Adipocyte (in vitro differentiated cells): ENCODE measurements around the gene MOCS3.

Experiments used
- DNase-seq: peaks from one replicate; pipeline ENCODE4 v3.0.0-alpha.2; 2015; ENCODE audit warnings: low read depth
- H3K27me3 ChIP-seq: replicated peaks from 2 replicates; pipeline ENCODE4 v1.7.0; 2013; ENCODE audit warnings: mild to moderate bottlenecking, low read length, moderate library complexity; ENCODE audit not compliant: control insufficient read depth, insufficient read depth
- H3K36me3 ChIP-seq: 2 replicates; pipeline ENCODE4 v1.7.0; 2013; ENCODE audit warnings: low read length, mild to moderate bottlenecking, moderate library complexity; ENCODE audit not compliant: control insufficient read depth, insufficient read depth, severe bottlenecking
- H3K4me1 ChIP-seq: 2 replicates; pipeline ENCODE4 v1.7.0; 2013; ENCODE audit warnings: mild to moderate bottlenecking, low read length, moderate library complexity; ENCODE audit not compliant: control insufficient read depth, insufficient read depth
- H3K4me3 ChIP-seq: 2 replicates; pipeline ENCODE4 v1.7.0; 2013; ENCODE audit warnings: mild to moderate bottlenecking, low read length, moderate library complexity
- H3K9ac ChIP-seq: 2 replicates; pipeline ENCODE4 v1.7.0; 2013; ENCODE audit warnings: mild to moderate bottlenecking, low read length, moderate library complexity
- H3K9me3 ChIP-seq: 2 replicates; pipeline ENCODE4 v1.7.0; 2013; ENCODE audit warnings: mild to moderate bottlenecking, low read length, moderate library complexity; ENCODE audit not compliant: control insufficient read depth

MOCS3 gene

GRCh38 chr20:50933589-50933988, 25.0 kb upstream of the MOCS3 start:
- H3K9ac ChIP-seq: peak overlapping the region; percentile 10
- H3K36me3 ChIP-seq: peaks cover 59% of the 10 kb centered on the region

GRCh38 chr20:50943069-50943468, 15.5 kb upstream of the MOCS3 start:
- DNase-seq: no peak
- Histone ChIP-seq H3K27me3 (no peaks in the 10 kb centered on the region), H3K9ac (no peak overlapping the region), H3K9me3 (no peaks in the 10 kb centered on the region), H3K4me3 (no peak overlapping the region), H3K4me1 (no peaks in the 10 kb centered on the region), H3K36me3 (peaks cover 86% of the 10 kb centered on the region)

More at GRCh38 chr20:50933589-50933988, 25.0 kb upstream of the MOCS3 start:
- H3K4me1 ChIP-seq: peaks cover 15% of the 10 kb centered on the region
- no peak for DNase-seq
- H3K27me3 ChIP-seq: no peaks in the 10 kb centered on the region
- no peaks in the 10 kb centered on the region for H3K9me3 ChIP-seq
- H3K4me3 ChIP-seq: no peak overlapping the region

GRCh38 chr20:50948132-50948785, 10.4 kb upstream of the MOCS3 start:
- no peak overlapping the region for H3K9ac ChIP-seq
- peaks cover 10% of the 10 kb centered on the region for H3K4me1 ChIP-seq
- no peak for DNase-seq
- no peak overlapping the region for H3K4me3 ChIP-seq
- H3K36me3 ChIP-seq: peaks cover 92% of the 10 kb centered on the region
- no peaks in the 10 kb centered on the region for H3K27me3 ChIP-seq
- no peaks in the 10 kb centered on the region for H3K9me3 ChIP-seq

GRCh38 chr20:50953196-50953595, 5.4 kb upstream of the MOCS3 start:
- no peak overlapping the region for H3K9ac ChIP-seq
- peaks cover 65% of the 10 kb centered on the region for H3K36me3 ChIP-seq
- DNase-seq: no peak
- H3K4me1 ChIP-seq: peaks cover 36% of the 10 kb centered on the region
- H3K27me3 ChIP-seq: no peaks in the 10 kb centered on the region
- H3K9me3 ChIP-seq: no peaks in the 10 kb centered on the region
- H3K4me3 ChIP-seq: no peak overlapping the region

GRCh38 chr20:50953821-50954220, 4.8 kb upstream of the MOCS3 start:
- H3K9me3 ChIP-seq: no peaks in the 10 kb centered on the region
- peaks cover 36% of the 10 kb centered on the region for H3K4me1 ChIP-seq
- no peak overlapping the region for H3K9ac ChIP-seq
- H3K36me3 ChIP-seq: peaks cover 60% of the 10 kb centered on the region
- no peaks in the 10 kb centered on the region for H3K27me3 ChIP-seq
- DNase-seq: no peak
- H3K4me3 ChIP-seq: no peak overlapping the region

- peaks cover 37% of the 10 kb centered on the region for H3K36me3 ChIP-seq
- peak; percentile 57 for DNase-seq
- H3K4me3 ChIP-seq: peak overlapping the region; percentile 98
Observed at GRCh38 chr20:50957276-50957675, 1.3 kb upstream of the MOCS3 start.

GRCh38 chr20:50957798-50958614, 612 bp upstream of the MOCS3 start, which contains the start of gene DPM1:
DPM1 (minus strand) TSS chr20:50958532; CDS start chr20:50958523, 9 bp downstream.
- peak; percentile 97 for DNase-seq
- peak within 1 kb of the TSS; percentile 98 for H3K4me3 ChIP-seq

More at GRCh38 chr20:50957276-50957675, 1.3 kb upstream of the MOCS3 start:
- Histone ChIP-seq H3K9ac (peak overlapping the region; percentile 98), H3K9me3 (peaks cover 3% of the 10 kb centered on the region), H3K4me1 (peaks cover 43% of the 10 kb centered on the region), H3K27me3 (no peaks in the 10 kb centered on the region)

GRCh38 chr20:50959543-50960126, 1.0 kb downstream of the MOCS3 start:
- peak overlapping the region; percentile 98 for H3K9ac ChIP-seq
- H3K4me3 ChIP-seq: peak overlapping the region; percentile 98
- peaks cover 37% of the 10 kb centered on the region for H3K4me1 ChIP-seq

More at GRCh38 chr20:50957798-50958614, 612 bp upstream of the MOCS3 start, which contains the start of gene DPM1:
- H3K4me1 ChIP-seq: peaks cover 43% of the 10 kb centered on the region
- H3K27me3 ChIP-seq: no peaks in the 10 kb centered on the region
- peaks cover 4% of the 10 kb centered on the region for H3K9me3 ChIP-seq
- H3K36me3 ChIP-seq: peaks cover 31% of the 10 kb centered on the region
- H3K9ac ChIP-seq: peak within 1 kb of the TSS; percentile 98

GRCh38 chr20:50967586-50967985, 9.0 kb downstream of the MOCS3 start:
- Histone ChIP-seq H3K9ac (no peak overlapping the region), H3K9me3 (no peaks in the 10 kb centered on the region), H3K4me1 (no peaks in the 10 kb centered on the region), H3K4me3 (no peak overlapping the region), H3K36me3 (no peaks in the 10 kb centered on the region), H3K27me3 (peaks cover 5% of the 10 kb centered on the region)
- peak; percentile 36 for DNase-seq

More at GRCh38 chr20:50959543-50960126, 1.0 kb downstream of the MOCS3 start:
- H3K36me3 ChIP-seq: peaks cover 15% of the 10 kb centered on the region
- DNase-seq: no peak
- H3K9me3 ChIP-seq: peaks cover 4% of the 10 kb centered on the region
- no peaks in the 10 kb centered on the region for H3K27me3 ChIP-seq

GRCh38 chr20:50968289-50968688, 9.7 kb downstream of the MOCS3 start:
- DNase-seq: no peak
- no peaks in the 10 kb centered on the region for H3K4me1 ChIP-seq
- no peak overlapping the region for H3K9ac ChIP-seq
- H3K4me3 ChIP-seq: no peak overlapping the region
- H3K36me3 ChIP-seq: no peaks in the 10 kb centered on the region
- H3K27me3 ChIP-seq: peaks cover 5% of the 10 kb centered on the region
- no peaks in the 10 kb centered on the region for H3K9me3 ChIP-seq

- H3K36me3 ChIP-seq: no peaks in the 10 kb centered on the region
- no peak for DNase-seq
- no peak overlapping the region for H3K4me3 ChIP-seq
- no peaks in the 10 kb centered on the region for H3K4me1 ChIP-seq
- no peak overlapping the region for H3K9ac ChIP-seq
- H3K27me3 ChIP-seq: peaks cover 5% of the 10 kb centered on the region
- no peaks in the 10 kb centered on the region for H3K9me3 ChIP-seq
Observed at GRCh38 chr20:50969435-50969834, 10.8 kb downstream of the MOCS3 start.
